Embryonic facial prominence (tissue), 1 donor: ENCODE measurements around the gene MUTYH.
"Not testable (repeated sequence)": the region's sequence is repeated elsewhere in the genome, so short reads cannot be mapped to it uniquely, and the experiment has no call there.

Experiments
- DNase-seq: peaks from one replicate; pipeline ENCODE4 v3.0.0-alpha.2; 2016; ENCODE audit errors: extremely low spot score

MUTYH gene

DNA sequence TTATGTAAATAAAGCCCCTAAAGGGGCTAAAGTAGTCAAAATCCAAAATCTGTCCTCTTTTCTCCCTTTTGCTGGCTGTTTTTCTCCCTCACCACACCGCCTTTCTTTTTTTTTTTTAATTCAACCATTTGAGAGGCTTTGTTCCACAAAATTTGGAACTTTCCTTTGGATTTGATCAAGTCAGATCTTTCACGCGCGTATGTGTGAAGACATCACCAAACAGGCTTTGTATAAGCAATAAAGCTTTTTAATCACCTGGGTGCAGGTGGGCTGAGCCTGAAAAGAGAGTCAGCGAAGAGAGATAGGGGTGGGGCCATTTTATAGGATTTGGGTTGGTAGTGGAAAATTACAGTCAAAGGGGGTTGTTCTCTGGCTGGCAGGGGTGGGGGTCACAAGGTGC, 18.8 kb downstream of the MUTYH start:
- DNase-seq, result no peak

- no peak for DNase-seq
Observed at GRCh38 chr1:45319761-45320160, 20.5 kb downstream of the MUTYH start.

DNA sequence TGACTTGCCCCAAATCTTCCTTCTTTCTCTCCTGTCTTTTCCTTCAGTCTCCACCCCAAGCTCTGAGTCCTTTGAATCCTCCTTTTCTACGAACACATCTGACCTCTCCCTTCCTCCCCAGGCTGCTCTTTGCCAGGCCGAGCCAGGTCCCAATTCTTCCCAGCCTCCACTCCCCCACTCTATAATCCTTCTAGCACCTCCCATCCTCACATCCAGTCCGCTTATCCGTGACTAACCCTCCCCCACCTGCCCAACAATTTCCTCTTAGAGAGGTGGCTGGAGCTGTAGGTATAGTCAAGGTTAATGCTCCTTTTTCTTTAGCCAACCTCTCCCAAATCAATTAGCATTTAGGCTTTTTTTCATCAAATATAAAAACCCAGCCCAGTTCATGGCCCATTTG, 23.1 kb downstream of the MUTYH start:
- no peak for DNase-seq

GRCh38 chr1:45314266-45314665, 26.0 kb downstream of the MUTYH start:
- no peak for DNase-seq

GRCh38 chr1:45306905-45307304, 33.3 kb downstream of the MUTYH start:
- DNase-seq, result no peak

- no peak for DNase-seq
Observed at GRCh38 chr1:45306319-45306718, 33.9 kb downstream of the MUTYH start.

DNA sequence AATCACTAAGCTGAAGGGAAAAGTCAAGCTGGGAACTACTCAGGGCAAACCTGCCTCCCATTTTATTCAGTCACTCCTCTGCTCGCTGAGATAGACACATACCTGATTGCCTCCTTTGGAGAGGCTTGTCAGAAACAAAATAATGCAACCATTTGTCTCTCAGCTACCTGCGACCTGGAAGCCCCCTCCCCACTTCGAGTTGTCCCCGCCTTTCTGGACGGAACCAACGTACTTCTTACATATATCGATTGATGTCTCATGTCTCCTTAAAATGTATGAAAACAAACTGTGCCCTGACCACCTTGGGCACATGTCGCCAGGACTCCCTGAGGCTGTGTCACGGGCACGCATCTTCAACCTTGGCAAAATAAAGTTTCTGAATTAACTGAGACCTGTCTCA, 35.0 kb downstream of the MUTYH start:
- DNase-seq, result no peak

DNA sequence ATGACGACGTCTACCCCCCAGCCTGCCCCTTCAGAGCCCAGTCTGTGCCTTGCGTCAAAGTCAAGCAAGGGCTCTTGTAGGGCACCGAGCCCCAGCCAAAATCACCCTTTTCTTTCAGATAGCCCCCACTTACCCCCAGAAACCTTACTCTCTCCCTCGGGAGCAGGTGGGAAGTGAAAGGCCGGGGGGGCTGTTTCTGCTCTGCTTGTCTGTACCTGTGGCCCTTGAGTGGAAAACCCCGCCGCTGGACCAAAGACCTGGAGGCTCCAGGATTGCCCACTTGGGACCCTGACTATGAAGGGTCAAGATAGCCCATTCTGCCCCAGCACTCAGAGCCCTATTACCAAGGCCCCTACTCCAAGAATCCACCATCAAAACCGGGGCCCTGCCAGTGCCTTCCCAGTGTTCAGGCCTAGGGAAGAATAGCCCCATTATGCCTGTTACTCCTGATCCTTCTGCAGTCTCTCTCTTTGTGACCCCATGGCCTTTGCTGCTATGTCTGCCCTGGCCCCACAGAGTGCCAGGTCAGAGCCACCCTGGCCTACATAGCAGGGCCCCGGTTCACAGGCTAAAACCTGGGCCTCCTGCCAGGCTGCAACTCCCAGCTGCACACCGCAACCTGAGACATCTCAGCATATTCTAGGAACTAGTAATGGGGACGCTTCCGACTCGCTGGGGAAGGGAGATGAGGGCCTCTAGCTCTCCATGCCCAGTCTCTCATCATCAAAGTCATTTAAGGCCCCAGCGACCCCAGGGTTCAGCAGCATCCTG, 35.7 kb downstream of the MUTYH start:
- no peak for DNase-seq

- DNase-seq, result peak; percentile 97
Observed at GRCh38 chr1:45303520-45304310, 36.5 kb downstream of the MUTYH start.

- DNase-seq, result no peak
Observed at GRCh38 chr1:45302505-45303150, 37.6 kb downstream of the MUTYH start.

GRCh38 chr1:45300669-45300997, 39.6 kb downstream of the MUTYH start:
- no peak for DNase-seq

DNA sequence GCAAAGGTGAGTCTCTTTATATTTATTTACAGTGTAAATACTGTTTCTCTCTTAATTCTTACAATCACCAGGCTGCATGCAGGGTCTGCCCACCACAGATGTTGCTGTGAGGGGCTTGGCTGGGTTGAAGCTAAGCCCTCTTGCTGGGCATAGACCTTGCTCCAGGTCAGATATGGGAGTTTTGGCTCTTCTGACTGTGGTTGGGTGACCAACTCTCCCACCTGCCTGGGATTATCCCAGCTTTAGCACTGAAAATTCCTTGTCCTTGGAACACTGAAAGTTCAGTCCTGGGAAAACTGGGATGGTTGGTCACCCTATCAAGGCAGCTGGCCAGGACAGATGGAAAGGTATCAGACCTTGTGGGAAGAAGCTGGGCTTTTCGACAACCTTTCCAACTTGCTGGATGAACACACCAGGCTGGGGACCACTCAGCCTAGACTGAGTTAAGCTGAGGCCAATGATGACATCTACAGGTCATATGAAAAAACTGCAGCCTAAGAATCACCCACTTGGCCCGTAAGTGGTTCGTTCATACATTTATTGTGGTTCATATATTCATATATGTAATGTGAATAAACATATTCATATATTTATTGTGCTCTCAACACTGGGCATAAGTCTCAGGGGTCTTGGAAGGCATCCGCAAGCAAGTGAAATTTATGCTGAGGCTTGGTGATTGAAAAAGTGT, 40.1 kb downstream of the MUTYH start:
- peak; percentile 45 for DNase-seq

GRCh38 chr1:45299296-45299695, 40.9 kb downstream of the MUTYH start:
- no peak for DNase-seq

- DNase-seq, result no peak
Observed at GRCh38 chr1:45297666-45298356, 42.4 kb downstream of the MUTYH start.

- DNase-seq, result no peak
Observed at GRCh38 chr1:45291716-45292115, 48.5 kb downstream of the MUTYH start.

- DNase-seq, result not testable (repeated sequence)
Observed at GRCh38 chr1:45291002-45291401, 49.2 kb downstream of the MUTYH start.

DNA sequence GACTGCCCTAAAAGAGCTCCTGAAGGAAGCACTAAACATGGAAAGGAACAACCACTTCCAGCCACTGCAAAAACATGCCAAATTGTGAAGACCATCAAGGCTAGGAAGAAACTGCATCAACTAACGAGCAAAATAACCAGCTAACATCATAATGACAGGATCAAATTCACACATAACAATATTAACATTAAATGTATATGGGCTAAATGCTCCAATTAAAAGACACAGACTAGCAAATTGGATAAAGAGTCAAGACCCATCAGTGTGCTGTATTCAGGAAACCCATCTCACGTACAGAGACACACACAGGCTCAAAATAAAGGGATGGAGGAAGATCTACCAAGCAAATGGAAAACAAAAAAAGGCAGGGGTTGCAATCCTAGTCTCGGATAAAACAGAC, 53.7 kb downstream of the MUTYH start:
- not testable (repeated sequence) for DNase-seq

DNA sequence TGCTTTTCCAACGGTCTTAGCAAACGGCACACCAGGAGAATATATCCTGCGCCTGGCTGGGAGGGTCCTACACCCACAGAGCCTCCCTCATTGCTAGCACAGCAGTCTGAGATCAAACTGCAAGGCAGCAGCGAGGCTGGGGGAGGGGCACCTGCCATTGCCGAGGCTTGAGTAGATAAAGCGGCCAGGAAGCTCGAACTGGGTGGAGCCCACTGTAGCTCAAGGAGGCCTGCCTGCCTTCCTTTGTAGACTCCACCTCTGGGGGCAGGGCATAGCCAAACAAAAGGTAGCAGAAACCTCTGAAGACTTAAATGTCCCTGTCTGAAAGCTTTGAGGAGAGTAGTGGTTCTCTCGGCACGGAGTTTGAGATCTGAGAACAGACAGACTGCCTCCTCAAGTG, 55.4 kb downstream of the MUTYH start:
- not testable (repeated sequence) for DNase-seq

- no peak for DNase-seq
Observed at GRCh38 chr1:45282351-45282750, 57.9 kb downstream of the MUTYH start.
